ENCODE data around the gene CSNK1G1. TPM values are rescaled to one million over a fixed set of nuclear protein-coding genes. Genes with fewer than 3 reads are reported as not detected.
A peak's percentile ranks its signal among the peaks of the same experiment; 100 is the strongest.

Gene CSNK1G1
- polyA plus RNA-seq, 2 of the 4 experiments (the other 2 are of a cell fraction): 11.0 to 36.3 TPM

DNA sequence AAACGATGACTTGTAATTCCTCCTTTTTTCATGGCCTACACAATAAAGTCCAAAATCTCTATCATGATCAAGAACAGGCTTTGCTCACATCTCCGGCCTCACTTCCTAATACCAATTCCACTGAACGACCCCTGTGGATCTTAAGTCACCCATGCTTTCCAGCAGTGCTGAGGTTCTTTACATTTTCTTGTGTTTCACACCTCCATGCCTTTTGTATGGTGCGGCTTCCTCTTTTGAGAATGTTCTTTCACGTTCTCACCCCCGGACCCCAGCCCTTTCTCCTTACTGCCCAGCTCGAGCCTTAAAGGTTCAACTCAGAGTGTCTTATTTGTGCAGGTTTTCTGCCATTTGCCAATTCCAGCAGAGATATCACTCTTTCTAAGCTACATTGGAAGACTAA, 70.1 kb downstream of the CSNK1G1 start:
- TF ChIP-seq PHF8 (IDR thresholded peaks at IDR 0.05; ENCODE audit: borderline replicate concordance, low read depth) (no peak), HOXB13 (CRISPR knock-in tag; IDR thresholded peaks at IDR 0.05; ENCODE audit: low read depth) (no peak), KDM1A (IDR thresholded peaks at IDR 0.05; ENCODE audit: low read depth) (no peak), GATA3 (IDR thresholded peaks at IDR 0.05; ENCODE audit: borderline replicate concordance) (no peak), RARB (CRISPR knock-in tag; IDR thresholded peaks at IDR 0.05) (no peak), NR3C1 (IDR thresholded peaks at IDR 0.05) (no peak), CBX8 (IDR thresholded peaks at IDR 0.05) (no peak), NPAS2 (CRISPR knock-in tag; IDR thresholded peaks at IDR 0.05; ENCODE audit: borderline replicate concordance) (no peak), TFCP2L1 (CRISPR knock-in tag; IDR thresholded peaks at IDR 0.05) (no peak), HOXB5 (CRISPR knock-in tag; IDR thresholded peaks at IDR 0.05) (no peak), EP300 (IDR thresholded peaks at IDR 0.05) (no peak), ZNF302 (CRISPR knock-in tag; IDR thresholded peaks at IDR 0.05) (no peak), E2F6 (IDR thresholded peaks at IDR 0.05; ENCODE audit: borderline replicate concordance, low read depth) (no peak), RFX5 (IDR thresholded peaks at IDR 0.05) (no peak), HDAC2 (IDR thresholded peaks at IDR 0.05) (no peak), JUNB (IDR thresholded peaks at IDR 0.05) (no peak), ESRRA (IDR thresholded peaks at IDR 0.05; ENCODE audit: borderline replicate concordance, low read length) (no peak), FOSL2 (IDR thresholded peaks at IDR 0.05) (no peak), FOSL2 (CRISPR knock-in tag; IDR thresholded peaks at IDR 0.05) (no peak), MAX (IDR thresholded peaks at IDR 0.05) (no peak)
- TF ChIP-seq, protein P1, sequence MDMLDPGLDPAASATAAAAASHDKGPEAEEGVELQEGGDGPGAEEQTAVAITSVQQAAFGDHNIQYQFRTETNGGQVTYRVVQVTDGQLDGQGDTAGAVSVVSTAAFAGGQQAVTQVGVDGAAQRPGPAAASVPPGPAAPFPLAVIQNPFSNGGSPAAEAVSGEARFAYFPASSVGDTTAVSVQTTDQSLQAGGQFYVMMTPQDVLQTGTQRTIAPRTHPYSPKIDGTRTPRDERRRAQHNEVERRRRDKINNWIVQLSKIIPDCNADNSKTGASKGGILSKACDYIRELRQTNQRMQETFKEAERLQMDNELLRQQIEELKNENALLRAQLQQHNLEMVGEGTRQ (IDR thresholded peaks at IDR 0.05): no peak
- Histone ChIP-seq H3K4me3 (no peak overlapping the region), H3K4me1 (peaks cover 36% of the 10 kb centered on the region), H3K27ac (no peak overlapping the region), H3K9me3 (no peaks in the 10 kb centered on the region), H3K4me2 (no peak overlapping the region)
- 90% methylated on average over 7 of the region's 7 CpGs for WGBS (ENCODE audit: missing lambda C conversion rate)
- no peak for ATAC-seq
- DNase-seq (ENCODE audit: low read depth in 1 of 2, low spot score in 1 of 2): no peak
- FAIRE-seq: no peak
- CTCF ChIA-PET: interaction anchor here (0.7 kb wide), 1 partner anchor 12 kb away, joined by 3 read pairs; no protein-coding TSS in a partner anchor
- POLR2A ChIA-PET: interaction anchor here (0.8 kb wide), 1 partner anchor 12 kb away, joined by 4 read pairs; no protein-coding TSS in a partner anchor

DNA sequence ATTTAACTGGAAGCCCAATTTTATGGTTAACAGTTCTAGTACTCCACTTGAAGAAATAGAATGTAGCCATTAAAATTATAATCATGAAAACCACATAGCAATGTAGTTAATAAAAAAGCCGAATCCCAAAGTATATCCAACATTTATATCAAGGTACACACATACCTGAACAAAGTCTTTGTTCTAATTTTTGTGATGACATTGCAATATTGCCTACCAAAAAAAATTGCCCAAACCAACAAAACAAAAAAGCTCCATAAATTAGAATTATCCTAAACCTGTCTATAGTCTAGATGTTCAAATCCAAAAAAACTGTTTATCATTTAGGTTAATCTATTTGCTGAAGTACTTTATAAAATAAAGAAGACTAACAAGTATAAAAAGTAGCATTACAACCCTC, 70.8 kb downstream of the CSNK1G1 start:
- no peak overlapping the region for H3K27ac ChIP-seq
- ATAC-seq (no peak), FAIRE-seq (no peak), DNase-seq (ENCODE audit: low read depth in 1 of 2, low spot score in 1 of 2) (no peak)
- TF ChIP-seq, protein P2, sequence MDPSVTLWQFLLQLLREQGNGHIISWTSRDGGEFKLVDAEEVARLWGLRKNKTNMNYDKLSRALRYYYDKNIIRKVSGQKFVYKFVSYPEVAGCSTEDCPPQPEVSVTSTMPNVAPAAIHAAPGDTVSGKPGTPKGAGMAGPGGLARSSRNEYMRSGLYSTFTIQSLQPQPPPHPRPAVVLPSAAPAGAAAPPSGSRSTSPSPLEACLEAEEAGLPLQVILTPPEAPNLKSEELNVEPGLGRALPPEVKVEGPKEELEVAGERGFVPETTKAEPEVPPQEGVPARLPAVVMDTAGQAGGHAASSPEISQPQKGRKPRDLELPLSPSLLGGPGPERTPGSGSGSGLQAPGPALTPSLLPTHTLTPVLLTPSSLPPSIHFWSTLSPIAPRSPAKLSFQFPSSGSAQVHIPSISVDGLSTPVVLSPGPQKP (IDR thresholded peaks at IDR 0.05; ENCODE audit: low read depth, low read length): no peak
- peak; percentile 95 for TF ChIP-seq MAFK (IDR thresholded peaks at IDR 0.05; ENCODE audit: partially characterized antibody)
- H3K4me3 ChIP-seq: no peak overlapping the region
- H3K9me3 ChIP-seq: no peaks in the 10 kb centered on the region
- H3K4me2 ChIP-seq: no peak overlapping the region
- CTCF ChIA-PET: interaction anchor here (0.7 to 1.5 kb wide), 2 partner anchors 11 to 132 kb away, joined by 3 read pairs; no protein-coding TSS in a partner anchor
- peaks cover 36% of the 10 kb centered on the region for H3K4me1 ChIP-seq
- WGBS (ENCODE audit: missing lambda C conversion rate): 87% methylated on average over 1 of the region's 1 CpG
- POLR2A ChIA-PET: no interaction called here

- ATAC-seq: no peak
- peak overlapping the region; percentile 42 for H3K4me2 ChIP-seq
- H3K27ac ChIP-seq: no peak overlapping the region
- CTCF ChIA-PET: interaction anchor here (1.5 kb wide), 1 partner anchor 130 kb away, joined by 3 read pairs; no protein-coding TSS in a partner anchor
- peak in 1 of 2 experiments; percentile 14 for DNase-seq (ENCODE audit: low read depth in 1 of 2, low spot score in 1 of 2)
- H3K4me3 ChIP-seq: no peak overlapping the region
- POLR2A ChIA-PET: interaction anchor here (0.6 kb wide), 1 partner anchor 83 kb away, joined by 6 read pairs; no protein-coding TSS in a partner anchor
- WGBS (ENCODE audit: missing lambda C conversion rate): 28% methylated on average over 1 of the region's 1 CpG
- TF ChIP-seq FOSL2 (IDR thresholded peaks at IDR 0.05) (no peak; the same call in 1 of the 2 replicates), FOSL2 (CRISPR knock-in tag; IDR thresholded peaks at IDR 0.05) (peak; percentile 92), JUNB (IDR thresholded peaks at IDR 0.05) (0 out of 2 replicates have a peak, but pooled peaks have one; percentile 9), ZSCAN20 (CRISPR knock-in tag; IDR thresholded peaks at IDR 0.05) (no peak), EHMT2 (IDR thresholded peaks at IDR 0.05; ENCODE audit: low read depth) (no peak)
- peaks cover 31% of the 10 kb centered on the region for H3K4me1 ChIP-seq
- H3K9me3 ChIP-seq: no peaks in the 10 kb centered on the region
- FAIRE-seq: peak; percentile 90
These were observed 71.9 kb downstream of the CSNK1G1 start for GRCh38 chr15:64284042-64284441.

Data from A549 (cell line).